ENCODE results near the gene ZNF35. TPM values are rescaled to one million over a fixed set of nuclear protein-coding genes. Genes with fewer than 3 reads are reported as not detected.

The ZNF35 gene
- polyA plus RNA-seq, 1 of the 3 experiments (the other 2 are of a cell fraction) = 2.4 TPM

DNA sequence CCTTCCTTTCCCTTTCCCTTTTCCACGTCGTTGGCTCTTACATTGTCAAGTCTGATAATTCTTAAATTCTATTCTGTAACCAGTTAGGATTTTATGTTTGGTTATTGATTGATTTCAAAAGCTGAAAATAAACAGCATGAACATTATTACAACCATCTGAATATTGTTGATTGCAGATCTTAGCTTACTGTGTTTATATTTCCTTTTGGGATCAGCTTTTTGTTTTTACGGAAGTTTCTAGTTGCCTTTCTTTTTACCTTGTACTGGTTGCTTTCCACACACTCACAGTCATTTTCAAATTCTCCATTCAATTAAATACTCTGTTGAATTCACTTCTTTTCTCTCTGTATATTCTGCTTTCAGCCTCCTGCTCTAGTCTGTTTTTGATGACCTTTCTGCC, 16.6 kb downstream of the ZNF35 start:
- H3K4me1 ChIP-seq (ENCODE audit: control insufficient read depth in 1 of 2, insufficient read depth in 2 of 2, low read depth in 1 of 2, low read length in 1 of 2) = no peaks in the 10 kb centered on the region; a peak in 1 of 4 replicates
- ChIA-PET CTCF (interaction anchor here (0.9 kb wide), 1 partner anchor 14 kb away, joined by 5 read pairs; no protein-coding TSS in a partner anchor), POLR2A (no interaction called here)
- no peak overlapping the region for H3K4me3 ChIP-seq (ENCODE audit: low read depth in 2 of 2, low read length in 1 of 2)
- no peak overlapping the region for H3K27ac ChIP-seq (ENCODE audit: low read depth in 2 of 2, low read length in 1 of 2)
- DNase-seq = no peak
- TF ChIP-seq EP300 (IDR thresholded peaks at IDR 0.05; ENCODE audit: borderline replicate concordance in 1 of 2, low read depth in 1 of 2, low read length in 1 of 2) (no peak), TEAD4 (IDR thresholded peaks at IDR 0.05; ENCODE audit: borderline replicate concordance, insufficient read depth) (no peak), MXI1 (IDR thresholded peaks at IDR 0.05; ENCODE audit: low read depth, low read length) (no peak), NFIC (IDR thresholded peaks at IDR 0.05; ENCODE audit: borderline replicate concordance) (no peak)
- no peak overlapping the region for H2AFZ ChIP-seq (ENCODE audit: low read depth)
- H3K36me3 ChIP-seq (replicated peaks in 1 of 2; ENCODE audit: control insufficient read depth in 1 of 2, insufficient read depth in 2 of 2, low read length in 1 of 2) = peaks cover 20 to 24% of the 10 kb centered on the region in 2 experiments
- no peaks in the 10 kb centered on the region for H3K9me2 ChIP-seq
- H3K4me2 ChIP-seq = no peak overlapping the region
- WGBS (ENCODE audit: low lambda C conversion rate) = 92% methylated on average over 3 of the region's 3 CpGs
- no peaks in the 10 kb centered on the region for H4K20me1 ChIP-seq (ENCODE audit: insufficient read depth)
- H3F3A ChIP-seq (replicated peaks; ENCODE audit: insufficient read depth) = no peaks in the 10 kb centered on the region
- H3K9ac ChIP-seq = no peak overlapping the region
- 0 out of 2 replicates have a peak, but pooled peaks cover 5% of the 10 kb centered on the region for H3K9me3 ChIP-seq
- H3K27me3 ChIP-seq (ENCODE audit: insufficient read depth) = no peaks in the 10 kb centered on the region
- no peaks in the 10 kb centered on the region for H3K79me2 ChIP-seq (ENCODE audit: insufficient read depth)

DNA sequence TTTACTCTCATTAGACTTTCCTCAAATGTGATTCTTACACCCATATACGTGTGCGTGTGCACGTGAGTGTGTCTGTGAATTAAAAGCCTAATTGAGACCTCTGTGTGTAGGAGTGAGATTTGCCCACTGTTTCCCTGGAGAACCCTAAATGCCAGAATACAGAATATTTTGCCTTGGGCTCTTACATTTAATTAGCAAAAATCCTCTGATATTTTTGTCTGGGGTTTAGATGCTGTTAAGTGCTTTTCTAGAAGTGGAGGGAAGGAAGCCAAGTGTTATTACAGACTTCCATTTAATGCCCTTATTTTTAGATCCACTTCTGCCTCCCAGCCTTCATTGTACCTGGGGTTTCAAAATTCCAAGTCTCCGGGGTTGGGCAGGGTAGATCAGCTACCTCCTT, 17.8 kb downstream of the ZNF35 start:
- H3K9ac ChIP-seq = no peak overlapping the region
- H3K9me2 ChIP-seq = no peaks in the 10 kb centered on the region
- ChIA-PET POLR2A (no interaction called here), CTCF (no interaction called here)
- H3K27ac ChIP-seq (ENCODE audit: low read depth in 2 of 2, low read length in 1 of 2) = no peak overlapping the region
- H3K4me1 ChIP-seq (ENCODE audit: control insufficient read depth in 1 of 2, insufficient read depth in 2 of 2, low read depth in 1 of 2, low read length in 1 of 2) = no peaks in the 10 kb centered on the region; a peak in 1 of 4 replicates
- H4K20me1 ChIP-seq (ENCODE audit: insufficient read depth) = no peaks in the 10 kb centered on the region
- H3K4me3 ChIP-seq (ENCODE audit: low read depth in 2 of 2, low read length in 1 of 2) = no peak overlapping the region
- 0 out of 2 replicates have a peak, but pooled peaks cover 5% of the 10 kb centered on the region for H3K9me3 ChIP-seq
- 85% methylated on average over 4 of the region's 4 CpGs for WGBS (ENCODE audit: low lambda C conversion rate)
- DNase-seq = no peak
- no peaks in the 10 kb centered on the region for H3F3A ChIP-seq (replicated peaks; ENCODE audit: insufficient read depth)
- H3K4me2 ChIP-seq = no peak overlapping the region
- no peaks in the 10 kb centered on the region for H3K27me3 ChIP-seq (ENCODE audit: insufficient read depth)
- peaks cover 8 to 13% of the 10 kb centered on the region in 2 experiments for H3K36me3 ChIP-seq (replicated peaks in 1 of 2; ENCODE audit: control insufficient read depth in 1 of 2, insufficient read depth in 2 of 2, low read length in 1 of 2)
- no peak overlapping the region for H2AFZ ChIP-seq (ENCODE audit: low read depth)
- TF ChIP-seq, protein P1, sequence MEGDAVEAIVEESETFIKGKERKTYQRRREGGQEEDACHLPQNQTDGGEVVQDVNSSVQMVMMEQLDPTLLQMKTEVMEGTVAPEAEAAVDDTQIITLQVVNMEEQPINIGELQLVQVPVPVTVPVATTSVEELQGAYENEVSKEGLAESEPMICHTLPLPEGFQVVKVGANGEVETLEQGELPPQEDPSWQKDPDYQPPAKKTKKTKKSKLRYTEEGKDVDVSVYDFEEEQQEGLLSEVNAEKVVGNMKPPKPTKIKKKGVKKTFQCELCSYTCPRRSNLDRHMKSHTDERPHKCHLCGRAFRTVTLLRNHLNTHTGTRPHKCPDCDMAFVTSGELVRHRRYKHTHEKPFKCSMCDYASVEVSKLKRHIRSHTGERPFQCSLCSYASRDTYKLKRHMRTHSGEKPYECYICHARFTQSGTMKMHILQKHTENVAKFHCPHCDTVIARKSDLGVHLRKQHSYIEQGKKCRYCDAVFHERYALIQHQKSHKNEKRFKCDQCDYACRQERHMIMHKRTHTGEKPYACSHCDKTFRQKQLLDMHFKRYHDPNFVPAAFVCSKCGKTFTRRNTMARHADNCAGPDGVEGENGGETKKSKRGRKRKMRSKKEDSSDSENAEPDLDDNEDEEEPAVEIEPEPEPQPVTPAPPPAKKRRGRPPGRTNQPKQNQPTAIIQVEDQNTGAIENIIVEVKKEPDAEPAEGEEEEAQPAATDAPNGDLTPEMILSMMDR (IDR thresholded peaks at IDR 0.05) = no peak
- no peak for TF ChIP-seq EP300 (IDR thresholded peaks at IDR 0.05; ENCODE audit: borderline replicate concordance in 1 of 2, low read depth in 1 of 2, low read length in 1 of 2)
- no peak for TF ChIP-seq JUND (IDR thresholded peaks at IDR 0.05)
- no peak for TF ChIP-seq NFIC (IDR thresholded peaks at IDR 0.05; ENCODE audit: borderline replicate concordance)
- TF ChIP-seq NRF1 (IDR thresholded peaks at IDR 0.05; ENCODE audit: low read depth, low read length) = no peak
- TF ChIP-seq GATA2 (CRISPR knock-in tag; IDR thresholded peaks at IDR 0.05) = no peak
- TF ChIP-seq ELF1 (IDR thresholded peaks at IDR 0.05) = no peak
- no peak for TF ChIP-seq TEAD4 (IDR thresholded peaks at IDR 0.05; ENCODE audit: borderline replicate concordance, insufficient read depth)
- no peaks in the 10 kb centered on the region for H3K79me2 ChIP-seq (ENCODE audit: insufficient read depth)

DNA sequence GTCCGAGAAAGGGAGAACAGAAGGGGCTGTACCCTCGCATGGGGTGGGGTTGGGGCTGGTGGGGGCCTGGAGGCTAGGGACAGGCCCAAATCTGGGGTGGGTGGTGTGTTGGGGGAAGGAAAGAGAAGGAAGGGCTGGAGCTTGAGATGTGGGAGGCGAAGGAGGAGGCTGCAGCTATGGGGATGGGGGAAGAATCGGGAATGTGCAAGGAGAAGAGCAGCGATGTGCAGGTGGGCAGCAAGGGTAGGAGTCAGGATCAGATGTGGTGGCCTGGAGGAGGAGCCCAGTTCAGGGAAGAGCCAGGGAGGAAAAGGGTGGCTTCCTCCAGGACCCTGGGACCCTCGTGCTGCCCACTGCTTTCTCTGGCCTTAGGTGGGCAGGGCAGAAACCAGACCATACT, 21.2 kb downstream of the ZNF35 start:
- no peaks in the 10 kb centered on the region for H3K36me3 ChIP-seq (replicated peaks in 1 of 2; ENCODE audit: control insufficient read depth in 1 of 2, insufficient read depth in 2 of 2, low read length in 1 of 2)
- H3K4me2 ChIP-seq = no peak overlapping the region
- no peak overlapping the region for H3K27ac ChIP-seq (ENCODE audit: low read depth in 2 of 2, low read length in 1 of 2)
- H2AFZ ChIP-seq (ENCODE audit: low read depth) = no peak overlapping the region
- POLR2A ChIA-PET = no interaction called here
- H3K9ac ChIP-seq = no peak overlapping the region
- no peaks in the 10 kb centered on the region for H3F3A ChIP-seq (replicated peaks; ENCODE audit: insufficient read depth)
- WGBS (ENCODE audit: low lambda C conversion rate) = 84% methylated on average over 6 of the region's 6 CpGs
- CTCF ChIA-PET = no interaction called here
- H3K4me1 ChIP-seq (ENCODE audit: control insufficient read depth in 1 of 2, insufficient read depth in 2 of 2, low read depth in 1 of 2, low read length in 1 of 2) = no peaks in the 10 kb centered on the region; a peak in 1 of 4 replicates
- no peaks in the 10 kb centered on the region for H3K9me2 ChIP-seq
- DNase-seq = no peak
- H3K9me3 ChIP-seq = 0 out of 2 replicates have a peak, but pooled peaks cover 5% of the 10 kb centered on the region
- no peaks in the 10 kb centered on the region for H4K20me1 ChIP-seq (ENCODE audit: insufficient read depth)
- TF ChIP-seq, protein P2, sequence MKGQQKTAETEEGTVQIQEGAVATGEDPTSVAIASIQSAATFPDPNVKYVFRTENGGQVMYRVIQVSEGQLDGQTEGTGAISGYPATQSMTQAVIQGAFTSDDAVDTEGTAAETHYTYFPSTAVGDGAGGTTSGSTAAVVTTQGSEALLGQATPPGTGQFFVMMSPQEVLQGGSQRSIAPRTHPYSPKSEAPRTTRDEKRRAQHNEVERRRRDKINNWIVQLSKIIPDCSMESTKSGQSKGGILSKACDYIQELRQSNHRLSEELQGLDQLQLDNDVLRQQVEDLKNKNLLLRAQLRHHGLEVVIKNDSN (IDR thresholded peaks at IDR 0.05; ENCODE audit: borderline replicate concordance, low read depth) = no peak
- no peak for TF ChIP-seq TEAD4 (IDR thresholded peaks at IDR 0.05; ENCODE audit: borderline replicate concordance, insufficient read depth)
- TF ChIP-seq TAF1 (IDR thresholded peaks at IDR 0.05; ENCODE audit: borderline replicate concordance, low read depth, low read length) = no peak
- TF ChIP-seq, protein P3, sequence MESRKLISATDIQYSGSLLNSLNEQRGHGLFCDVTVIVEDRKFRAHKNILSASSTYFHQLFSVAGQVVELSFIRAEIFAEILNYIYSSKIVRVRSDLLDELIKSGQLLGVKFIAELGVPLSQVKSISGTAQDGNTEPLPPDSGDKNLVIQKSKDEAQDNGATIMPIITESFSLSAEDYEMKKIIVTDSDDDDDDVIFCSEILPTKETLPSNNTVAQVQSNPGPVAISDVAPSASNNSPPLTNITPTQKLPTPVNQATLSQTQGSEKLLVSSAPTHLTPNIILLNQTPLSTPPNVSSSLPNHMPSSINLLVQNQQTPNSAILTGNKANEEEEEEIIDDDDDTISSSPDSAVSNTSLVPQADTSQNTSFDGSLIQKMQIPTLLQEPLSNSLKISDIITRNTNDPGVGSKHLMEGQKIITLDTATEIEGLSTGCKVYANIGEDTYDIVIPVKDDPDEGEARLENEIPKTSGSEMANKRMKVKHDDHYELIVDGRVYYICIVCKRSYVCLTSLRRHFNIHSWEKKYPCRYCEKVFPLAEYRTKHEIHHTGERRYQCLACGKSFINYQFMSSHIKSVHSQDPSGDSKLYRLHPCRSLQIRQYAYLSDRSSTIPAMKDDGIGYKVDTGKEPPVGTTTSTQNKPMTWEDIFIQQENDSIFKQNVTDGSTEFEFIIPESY (IDR thresholded peaks at IDR 0.05; ENCODE audit: borderline replicate concordance, low read depth) = no peak
- no peak for TF ChIP-seq MXI1 (IDR thresholded peaks at IDR 0.05; ENCODE audit: low read depth, low read length)
- no peak for TF ChIP-seq YY1 (IDR thresholded peaks at IDR 0.05; ENCODE audit: low read depth)
- TF ChIP-seq, protein P1 (IDR thresholded peaks at IDR 0.05) = no peak
- TF ChIP-seq GATA2 (CRISPR knock-in tag; IDR thresholded peaks at IDR 0.05) = no peak
- H3K79me2 ChIP-seq (ENCODE audit: insufficient read depth) = no peaks in the 10 kb centered on the region
- no peaks in the 10 kb centered on the region for H3K27me3 ChIP-seq (ENCODE audit: insufficient read depth)
- no peak overlapping the region for H3K4me3 ChIP-seq (ENCODE audit: low read depth in 2 of 2, low read length in 1 of 2)

All from SK-N-SH (cell line).